ENCODE data around the gene RRAGC. TPM values are rescaled to one million over a fixed set of nuclear protein-coding genes. Genes with fewer than 3 reads are reported as not detected.
"Not testable (repeated sequence)": the region's sequence is repeated elsewhere in the genome, so short reads cannot be mapped to it uniquely, and the experiment has no call there.

RRAGC gene
- total and polyA plus RNA-seq, 9 donors = 11.4 to 37.5 (median 24.2) TPM

GRCh38 chr1:38846210-38846609 is 13.4 kb downstream of the RRAGC start:
- no peak overlapping the region for H3K4me3 ChIP-seq
- no peaks in the 10 kb centered on the region for H3K27me3 ChIP-seq
- H3K27ac ChIP-seq = no peak overlapping the region
- no peaks in the 10 kb centered on the region for H3K36me3 ChIP-seq
- no peaks in the 10 kb centered on the region for H3K4me1 ChIP-seq (ENCODE audit: insufficient read depth)
- H3K9me3 ChIP-seq = no peaks in the 10 kb centered on the region
- intact Hi-C loops (cut with DNase I) = no loop called here
- 70 to 93% (median 77%) methylated on average over 3 of the region's 3 CpGs for WGBS, 3 donors
- TF ChIP-seq CTCF (IDR thresholded peaks at IDR 0.05) (no peak), POLR2A (IDR thresholded peaks at IDR 0.05) (no peak), EP300 (IDR thresholded peaks at IDR 0.05) (no peak)
- no peak for DNase-seq

GRCh38 chr1:38845088-38845487 is 14.5 kb downstream of the RRAGC start:
- H3K27ac ChIP-seq; H3K9me3 ChIP-seq; H3K4me3 ChIP-seq; H3K4me1 ChIP-seq (ENCODE audit: insufficient read depth); H3K36me3 ChIP-seq; H3K27me3 ChIP-seq; DNase-seq: not testable (repeated sequence)
- intact Hi-C loops (cut with DNase I) = loop anchor here in 1 of 4 donors (1.0 kb wide), 1 partner anchor 12 kb away; no protein-coding TSS in a partner anchor
- WGBS, 3 donors = 97 to 98% (median 98%) methylated on average over 3 of the region's 3 CpGs

- TF ChIP-seq CTCF (IDR thresholded peaks at IDR 0.05) = no peak
- TF ChIP-seq POLR2A (IDR thresholded peaks at IDR 0.05) = no peak
- TF ChIP-seq EP300 (IDR thresholded peaks at IDR 0.05) = no peak
- no peaks in the 10 kb centered on the region for H3K27me3 ChIP-seq
- H3K27ac ChIP-seq = no peak overlapping the region
- 10 to 27% (median 12%) methylated on average over 2 of the region's 2 CpGs for WGBS, 3 donors
- intact Hi-C loops (cut with DNase I) = no loop called here
- H3K4me1 ChIP-seq (ENCODE audit: insufficient read depth) = no peaks in the 10 kb centered on the region
- H3K9me3 ChIP-seq = no peaks in the 10 kb centered on the region
- DNase-seq = no peak
- no peaks in the 10 kb centered on the region for H3K36me3 ChIP-seq
- no peak overlapping the region for H3K4me3 ChIP-seq
Observed at GRCh38 chr1:38840281-38840680, 19.3 kb downstream of the RRAGC start.

GRCh38 chr1:38839363-38839762 is 20.2 kb downstream of the RRAGC start:
- no peak overlapping the region for H3K27ac ChIP-seq
- TF ChIP-seq CTCF (IDR thresholded peaks at IDR 0.05) (no peak), POLR2A (IDR thresholded peaks at IDR 0.05) (no peak), EP300 (IDR thresholded peaks at IDR 0.05) (no peak)
- 82 to 88% (median 85%) methylated on average over 9 of the region's 9 CpGs for WGBS, 3 donors
- H3K4me3 ChIP-seq = no peak overlapping the region
- H3K9me3 ChIP-seq = no peaks in the 10 kb centered on the region
- H3K4me1 ChIP-seq (ENCODE audit: insufficient read depth) = no peaks in the 10 kb centered on the region
- DNase-seq = no peak
- H3K36me3 ChIP-seq = no peaks in the 10 kb centered on the region
- H3K27me3 ChIP-seq = no peaks in the 10 kb centered on the region
- intact Hi-C loops (cut with DNase I) = loop anchor here in 2 of 4 donors (10.0 kb wide), 1 partner anchor 805 kb away; no protein-coding TSS in a partner anchor

- H3K27me3 ChIP-seq; DNase-seq; H3K4me3 ChIP-seq; H3K27ac ChIP-seq; H3K9me3 ChIP-seq; H3K4me1 ChIP-seq (ENCODE audit: insufficient read depth); H3K36me3 ChIP-seq: not testable (repeated sequence)
- intact Hi-C loops (cut with DNase I) = loop anchor here in 2 of 4 donors (10.0 kb wide), 1 partner anchor 802 kb away; no protein-coding TSS in a partner anchor
- WGBS, 3 donors = 84 to 91% (median 87%) methylated on average over 10 of the region's 10 CpGs
Observed at GRCh38 chr1:38836316-38836715, 23.3 kb downstream of the RRAGC start.
